Stomach (tissue), 4 donors: ENCODE results near the gene KCNK10.

Experiments used
- CTCF ChIP-seq, 7 experiments: fragments of 450-650 bp in 4 of 7; fragments of 200-600 bp in 3 of 7; sonication (generic) in 3 of 7; IDR thresholded peaks; one replicate each; pipeline ENCODE4 v1.5.1; 2016 to 2019; ENCODE audit warnings: antibody characterized with exemption in 7 of 7, control low read depth in 2 of 7, mild to moderate bottlenecking in 1 of 7
- EP300 ChIP-seq: sonication (generic); formaldehyde crosslinking; IDR thresholded peaks from one replicate; pipeline ENCODE4 v1.6.1; 2017; ENCODE audit warnings: antibody characterized with exemption
- POLR2A ChIP-seq, 4 donors: fragments of 450-650 bp; IDR thresholded peaks; one replicate each; pipeline ENCODE4 v1.6.1; 2016; ENCODE audit warnings: antibody characterized with exemption in 4 of 4, control low read depth in 2 of 4, mild to moderate bottlenecking in 1 of 4, moderate library complexity in 1 of 4
- POLR2AphosphoS5 ChIP-seq, 3 donors: sonication (generic); formaldehyde crosslinking; IDR thresholded peaks; one replicate each; pipeline ENCODE4 v1.6.1; 2016; ENCODE audit warnings: antibody characterized with exemption in 3 of 3

- TF ChIP-seq CTCF (IDR thresholded peaks at IDR 0.05) (peak in 5 of 7 experiments; percentile 55 to 74 (median 64)), POLR2AphosphoS5 (IDR thresholded peaks at IDR 0.05) (no peak), EP300 (no peak), POLR2A (IDR thresholded peaks at IDR 0.05) (no peak)
These were observed 154.4 kb downstream of the KCNK10 start for GRCh38 chr14:88168498-88169165.
